Fibroblast of skin of abdomen (primary cell): ENCODE results near the gene ANOS1. TPM values are rescaled to one million over a fixed set of nuclear protein-coding genes. Genes with fewer than 3 reads are reported as not detected.

Experiments used
- DNase-seq: peaks from one replicate; pipeline ENCODE4 v3.0.0-alpha.2; 2013
- polyA plus RNA-seq, 2 experiments: library from polyadenylated mRNA; unstranded; fragments of 120-200 nt; gene quantifications; one replicate each; pipeline ENCODE4 v1.2.1, GENCODE V29; 2013; ENCODE audit not compliant: insufficient read length in 2 of 2

ANOS1 gene, protein sequence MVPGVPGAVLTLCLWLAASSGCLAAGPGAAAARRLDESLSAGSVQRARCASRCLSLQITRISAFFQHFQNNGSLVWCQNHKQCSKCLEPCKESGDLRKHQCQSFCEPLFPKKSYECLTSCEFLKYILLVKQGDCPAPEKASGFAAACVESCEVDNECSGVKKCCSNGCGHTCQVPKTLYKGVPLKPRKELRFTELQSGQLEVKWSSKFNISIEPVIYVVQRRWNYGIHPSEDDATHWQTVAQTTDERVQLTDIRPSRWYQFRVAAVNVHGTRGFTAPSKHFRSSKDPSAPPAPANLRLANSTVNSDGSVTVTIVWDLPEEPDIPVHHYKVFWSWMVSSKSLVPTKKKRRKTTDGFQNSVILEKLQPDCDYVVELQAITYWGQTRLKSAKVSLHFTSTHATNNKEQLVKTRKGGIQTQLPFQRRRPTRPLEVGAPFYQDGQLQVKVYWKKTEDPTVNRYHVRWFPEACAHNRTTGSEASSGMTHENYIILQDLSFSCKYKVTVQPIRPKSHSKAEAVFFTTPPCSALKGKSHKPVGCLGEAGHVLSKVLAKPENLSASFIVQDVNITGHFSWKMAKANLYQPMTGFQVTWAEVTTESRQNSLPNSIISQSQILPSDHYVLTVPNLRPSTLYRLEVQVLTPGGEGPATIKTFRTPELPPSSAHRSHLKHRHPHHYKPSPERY
- polyA plus RNA-seq (2013, experiment 1 of 2; ENCODE audit: insufficient read length), result 8.5 TPM
- 8.6 TPM for polyA plus RNA-seq (2013, experiment 2 of 2; ENCODE audit: insufficient read length)

DNA sequence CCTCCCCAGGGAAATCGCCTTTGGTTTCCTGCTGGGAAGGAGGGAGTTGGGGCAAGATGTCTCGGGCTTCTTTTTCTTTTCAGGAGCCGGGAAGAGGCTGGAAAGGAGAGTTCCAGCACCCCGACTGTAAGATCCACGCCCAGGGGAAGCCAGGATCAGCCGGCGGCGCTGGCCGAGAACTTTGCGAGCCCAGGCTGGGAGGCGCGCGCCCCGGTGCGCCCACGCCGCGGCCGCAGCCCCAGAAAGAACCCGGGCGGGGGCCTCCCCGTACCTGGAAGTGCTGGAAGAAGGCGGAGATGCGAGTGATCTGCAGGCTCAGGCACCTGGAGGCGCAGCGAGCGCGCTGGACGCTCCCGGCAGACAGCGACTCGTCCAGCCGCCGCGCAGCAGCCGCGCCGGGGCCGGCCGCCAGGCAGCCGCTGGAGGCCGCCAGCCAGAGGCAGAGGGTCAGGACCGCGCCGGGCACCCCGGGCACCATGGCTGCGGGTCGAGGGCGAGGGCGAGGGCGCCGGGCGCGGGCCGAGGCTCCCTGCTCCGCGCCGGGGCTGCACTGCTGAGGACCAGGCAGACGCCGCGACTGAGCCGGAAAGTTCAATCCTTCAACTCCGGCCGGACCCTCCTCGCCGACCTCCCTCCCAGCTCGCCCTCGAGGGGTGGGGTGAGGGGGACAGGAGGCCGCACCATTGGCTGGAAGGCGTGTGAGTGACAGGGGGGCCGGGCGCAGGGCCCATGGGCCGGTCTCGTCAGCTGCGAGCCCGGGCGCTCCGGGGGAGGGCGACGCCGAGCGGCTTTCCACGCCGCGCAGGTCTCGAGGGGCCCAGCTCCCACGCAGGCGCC lies at the start of gene ANOS1:
TSS of gene ANOS1 (minus strand) at position 579 of the 837 bp plus-strand sequence. CDS start at position 478, 101 bp downstream.
- peak; percentile 29 for DNase-seq

DNA sequence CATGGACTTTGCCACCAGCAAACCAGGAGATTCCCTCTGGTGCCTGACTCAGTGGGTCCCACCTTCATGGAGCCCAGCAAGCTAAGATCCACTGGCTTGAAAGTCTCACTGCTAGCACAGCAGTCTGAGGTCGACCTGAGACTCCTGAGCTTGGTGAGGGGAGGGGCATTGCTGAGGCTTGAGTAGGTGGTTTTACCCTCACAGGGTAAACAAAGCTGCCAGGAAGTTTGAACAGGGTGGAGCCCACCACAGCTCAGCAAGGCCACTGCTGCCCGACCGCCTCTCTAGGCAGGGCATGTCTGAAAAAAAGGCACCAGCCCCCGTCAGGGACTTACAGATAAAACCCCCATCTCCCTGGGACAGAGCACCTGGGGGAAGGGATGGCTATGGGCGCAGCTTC lies 41.2 kb upstream of the ANOS1 start:
- DNase-seq, result no peak

DNA sequence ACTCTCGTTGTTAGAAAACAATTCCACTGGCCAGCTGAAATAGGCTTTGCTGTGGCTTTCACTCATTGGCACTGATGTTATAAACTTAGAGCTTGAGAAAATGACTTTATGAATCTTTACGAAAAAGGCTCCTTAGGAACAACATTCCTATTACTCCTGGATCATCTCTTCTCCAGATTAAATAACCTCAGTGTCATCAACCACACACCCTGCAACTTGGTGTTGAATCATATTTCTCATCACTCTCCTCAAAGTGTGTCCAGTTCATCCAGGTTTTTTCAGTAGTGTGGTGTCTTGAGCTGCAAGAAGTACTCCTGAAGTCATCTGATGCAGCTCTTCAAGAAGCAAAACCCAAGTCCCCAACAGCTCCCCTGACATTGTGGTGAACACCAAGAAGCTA lies 28.1 kb upstream of the ANOS1 start:
- DNase-seq, result peak; percentile 5

DNA sequence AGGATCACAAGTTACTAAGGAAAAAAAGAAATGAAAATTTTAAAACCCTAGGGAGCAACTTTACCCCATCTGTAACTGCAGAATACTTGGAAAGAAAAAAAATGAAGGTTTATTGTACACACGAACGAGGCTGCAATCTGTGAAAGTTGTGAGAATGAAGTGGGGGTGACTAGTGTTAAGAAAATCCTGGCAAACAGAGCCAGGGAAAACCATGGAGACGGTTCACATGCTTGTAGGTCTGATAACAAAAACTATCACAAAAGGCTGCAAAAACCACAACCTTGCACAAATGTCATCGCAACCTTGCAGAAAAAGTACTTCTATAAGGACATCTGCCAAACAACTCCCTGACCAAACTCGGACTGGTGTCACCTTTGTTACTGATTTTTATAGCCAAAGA lies 26.8 kb upstream of the ANOS1 start:
- peak; percentile 24 for DNase-seq

DNA sequence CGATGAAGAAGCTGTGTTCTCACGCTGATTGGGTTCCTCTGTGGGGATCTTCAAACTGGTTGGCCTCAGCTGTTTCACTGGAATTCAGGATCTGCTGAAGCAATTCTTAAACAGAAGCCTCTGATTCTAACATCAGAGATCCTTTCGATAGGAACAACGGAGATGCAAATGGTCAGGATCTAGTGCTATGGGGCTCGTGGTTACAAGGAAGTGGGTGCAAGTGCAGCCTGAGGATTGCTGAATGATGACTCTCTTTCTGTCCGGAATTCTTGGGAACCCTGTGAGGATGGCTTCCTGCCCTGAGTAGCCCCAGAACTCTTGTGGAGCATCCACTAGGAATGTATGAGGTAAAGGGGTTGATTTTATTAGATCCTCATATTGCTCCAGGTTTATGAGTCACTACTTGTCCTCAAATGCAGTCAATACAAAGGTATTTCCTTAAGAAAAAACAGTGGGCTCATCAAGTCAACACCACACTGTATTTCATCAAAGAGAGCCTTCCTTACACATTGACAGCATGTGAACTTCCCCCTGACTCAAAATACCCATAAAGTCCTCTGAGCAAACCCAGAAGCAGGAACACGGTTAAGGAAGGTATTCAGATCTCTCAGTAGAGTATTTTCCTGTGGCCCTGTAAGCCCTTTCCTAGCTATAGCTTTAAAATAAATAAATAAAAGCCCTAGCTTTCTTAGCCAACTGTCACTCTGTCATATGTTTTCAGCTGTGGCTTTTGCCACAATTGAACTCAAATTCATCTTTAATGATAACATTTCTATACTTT lies 25.9 kb upstream of the ANOS1 start:
- DNase-seq, result peak; percentile 56

DNA sequence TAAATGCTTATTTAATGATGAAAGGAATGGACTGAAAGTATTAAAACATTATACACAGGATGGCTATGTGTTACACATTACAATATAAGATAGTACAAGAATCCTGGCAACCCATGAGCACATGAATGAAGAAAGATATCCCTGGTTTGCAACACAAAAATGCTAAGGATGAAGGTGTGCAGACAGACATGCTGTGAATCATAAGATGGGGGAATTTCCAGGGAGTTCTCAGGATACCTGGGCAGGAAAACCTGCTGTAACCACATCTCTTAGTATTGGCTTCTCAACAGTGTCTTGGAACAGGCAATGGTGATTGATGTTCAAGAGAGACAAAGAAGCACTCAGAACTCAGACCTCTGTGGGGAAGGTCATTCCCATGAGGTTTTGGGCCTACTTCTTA lies 23.9 kb upstream of the ANOS1 start:
- DNase-seq, result no peak

DNA sequence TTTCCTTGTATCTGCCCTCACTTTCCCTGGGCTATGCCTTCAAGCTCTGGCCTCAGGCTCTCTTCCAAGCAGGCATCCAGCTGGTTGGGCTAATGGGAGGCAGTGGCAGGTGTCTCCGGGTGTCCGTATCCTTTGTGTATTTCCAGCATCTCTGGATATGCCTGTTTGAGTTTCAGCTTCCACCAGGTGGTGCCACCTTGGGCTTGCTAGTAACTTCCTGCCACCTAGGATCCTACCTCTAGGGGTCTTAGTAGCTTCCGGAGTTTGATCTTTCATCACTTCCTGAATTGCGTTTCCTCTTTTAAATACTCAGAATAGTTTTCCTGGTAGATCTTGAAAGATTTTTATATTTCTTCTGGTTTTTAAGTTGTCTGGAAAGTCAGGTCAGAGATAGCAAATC lies 23.2 kb upstream of the ANOS1 start:
- no peak for DNase-seq

DNA sequence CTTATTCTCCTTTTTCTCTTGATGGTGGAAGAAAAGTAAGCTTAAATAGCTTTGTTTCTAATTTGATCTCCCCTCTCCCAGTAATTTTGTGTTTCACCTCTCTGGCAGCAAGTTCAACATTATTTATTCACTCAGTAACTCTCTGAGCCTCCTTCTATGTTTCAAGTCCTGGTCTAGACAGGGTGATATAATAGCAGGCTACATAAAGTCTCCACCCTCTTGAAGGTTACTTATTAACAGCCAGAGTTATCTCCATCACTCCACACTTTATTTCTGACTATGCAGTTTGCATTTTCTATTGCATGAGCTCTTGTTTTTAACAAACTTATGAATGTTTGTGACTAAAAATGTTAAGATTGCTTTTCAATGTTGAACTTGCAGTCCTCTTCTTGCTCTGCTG lies 17.8 kb upstream of the ANOS1 start:
- no peak for DNase-seq

DNA sequence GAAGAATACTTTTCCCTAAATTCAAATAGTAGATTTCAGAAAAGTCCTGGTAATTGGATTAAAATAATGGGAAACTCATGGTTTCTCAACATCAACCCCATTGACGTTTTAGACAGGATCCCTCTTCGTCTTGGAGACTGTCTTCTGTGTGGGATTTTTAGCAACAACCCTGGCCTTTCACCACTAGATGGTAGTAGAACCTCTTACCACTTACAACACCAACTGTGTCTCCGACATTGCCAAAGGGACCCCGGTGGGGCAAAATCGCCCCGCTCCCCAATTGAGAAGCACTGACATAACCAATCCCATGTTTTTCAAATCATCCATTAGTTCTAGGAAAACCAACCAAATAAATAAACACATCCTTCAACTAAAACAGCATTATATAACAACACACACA lies 16.9 kb upstream of the ANOS1 start:
- peak; percentile 31 for DNase-seq

DNA sequence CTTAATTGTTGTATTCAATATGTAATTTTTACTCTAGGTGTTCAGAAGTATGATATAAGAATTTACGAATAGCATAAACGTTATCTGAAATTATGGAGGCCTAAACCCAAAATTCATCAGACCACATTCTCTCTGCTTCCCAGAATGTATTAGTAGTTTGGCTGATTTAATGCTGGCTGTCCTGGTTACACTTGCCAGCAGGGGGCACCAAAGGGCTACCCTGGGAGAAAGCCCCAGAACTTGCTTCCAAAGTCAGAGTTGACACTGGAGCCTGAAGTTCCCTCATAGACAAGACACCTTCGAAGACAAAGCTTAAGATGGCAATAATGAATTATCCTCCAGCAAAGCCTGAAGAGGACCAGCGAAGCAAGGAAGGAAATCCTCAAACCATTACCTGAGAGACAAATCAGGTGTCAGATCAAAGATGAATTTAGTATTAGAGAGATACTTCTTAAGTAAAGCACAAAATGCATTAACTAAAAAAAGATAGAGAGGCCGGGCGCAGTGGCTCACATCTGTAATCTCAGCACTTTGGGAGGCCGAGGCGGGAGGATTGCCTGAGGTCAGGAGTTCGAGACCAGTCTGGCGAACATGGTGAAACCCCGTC lies 11.3 kb upstream of the ANOS1 start:
- DNase-seq, result peak; percentile 18

DNA sequence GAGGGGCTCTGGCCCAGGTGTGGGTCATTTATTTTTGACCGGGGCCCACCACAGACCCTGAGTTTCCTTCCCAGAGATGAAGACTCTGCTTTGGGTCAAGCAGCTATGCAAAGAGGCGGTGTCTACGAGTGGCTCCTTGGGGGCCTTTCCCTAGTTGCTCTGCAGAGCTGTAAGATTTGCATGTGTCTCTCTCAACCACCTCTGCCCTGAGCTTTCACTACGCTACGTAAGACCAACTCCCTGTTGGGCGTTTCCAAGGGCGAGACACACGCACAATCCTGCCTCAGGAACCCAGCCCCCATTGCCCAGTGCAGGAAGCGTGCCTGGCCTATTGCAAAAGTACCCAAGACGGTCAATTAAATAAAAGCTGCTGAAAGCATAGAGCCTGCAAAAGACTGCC lies 10.0 kb upstream of the ANOS1 start:
- DNase-seq, result no peak

DNA sequence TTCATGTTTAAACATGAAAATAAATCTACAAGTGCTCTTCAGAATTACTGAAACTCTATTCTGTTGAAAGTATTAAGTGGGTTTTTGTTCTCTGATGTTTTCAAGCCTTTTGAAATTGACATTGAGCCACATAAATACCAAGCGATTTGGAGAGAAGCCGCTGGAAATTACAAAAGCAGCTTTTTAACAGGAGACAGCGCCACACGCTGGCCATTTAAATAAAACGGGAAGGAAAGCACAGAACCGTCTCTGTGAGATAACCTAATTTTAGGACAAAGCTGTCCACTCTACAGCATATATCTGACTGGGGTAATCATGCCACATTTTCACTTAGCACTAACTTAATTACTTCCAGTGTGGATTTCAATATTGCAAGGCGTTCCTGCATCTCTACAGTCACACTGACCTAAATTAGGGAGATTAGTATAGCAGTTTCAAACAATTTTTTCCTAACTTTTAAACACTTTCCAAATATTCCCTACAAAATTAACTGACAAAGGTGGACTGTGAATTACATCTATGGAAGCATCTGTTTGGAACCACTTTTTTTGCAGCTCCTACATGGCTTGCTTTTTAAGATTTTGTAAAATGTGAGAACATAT lies 6.8 kb upstream of the ANOS1 start:
- peak; percentile 31 for DNase-seq

DNA sequence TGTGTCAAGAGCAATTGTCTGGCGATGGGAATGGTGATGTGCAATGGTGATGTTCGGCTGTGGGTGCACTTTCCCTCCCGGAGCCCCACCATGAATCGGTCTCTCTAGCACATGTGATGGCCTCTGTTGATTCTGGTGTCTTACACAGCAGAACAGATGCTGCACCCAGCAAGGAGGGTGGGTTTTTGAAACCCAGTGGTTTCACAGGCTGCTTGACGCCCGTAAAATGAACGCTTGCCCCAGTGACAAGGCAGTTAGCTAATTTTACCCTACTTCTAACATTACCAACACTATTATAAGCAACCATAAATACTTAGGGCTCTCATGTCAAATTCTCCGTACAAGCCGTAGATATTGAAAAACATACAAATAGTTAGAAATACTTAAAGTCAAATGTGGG lies 5.9 kb upstream of the ANOS1 start:
- DNase-seq, result no peak

DNA sequence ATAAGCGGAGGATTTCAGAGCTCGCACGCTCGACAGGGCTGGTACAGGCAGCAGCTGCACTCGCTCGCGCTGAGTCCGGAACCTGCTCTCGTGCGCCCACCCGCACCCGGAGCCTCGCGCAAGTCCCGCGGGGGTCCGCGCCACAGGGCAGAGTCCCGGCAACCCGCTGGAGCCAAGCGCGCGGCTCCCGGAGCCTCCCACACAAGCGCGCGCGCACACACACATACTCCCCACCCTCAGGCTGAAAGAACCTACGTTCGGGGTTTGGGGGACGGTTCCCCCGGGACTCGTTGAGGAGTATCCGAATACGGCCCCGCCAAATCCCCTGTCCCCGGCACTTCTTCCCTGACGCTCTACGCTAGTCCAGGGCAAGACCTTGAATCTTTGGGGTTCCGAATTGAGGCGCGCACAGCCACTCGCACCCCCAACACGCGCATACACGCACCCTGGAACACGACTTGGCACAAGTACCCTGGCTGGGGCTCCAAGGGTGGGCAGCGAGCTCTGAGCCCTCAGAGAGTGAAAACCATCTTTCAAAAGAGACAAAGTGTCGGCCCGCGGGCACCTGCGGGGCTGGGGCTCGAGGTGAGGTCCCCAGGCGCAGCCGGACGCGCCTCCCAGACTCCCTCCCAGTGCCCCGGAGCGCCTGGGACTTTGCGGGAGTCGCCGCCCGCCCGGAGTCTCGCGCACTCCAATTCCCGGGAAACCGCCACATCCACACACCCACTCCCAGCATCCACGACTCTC lies 952 bp downstream of the ANOS1 start:
- no peak for DNase-seq

DNA sequence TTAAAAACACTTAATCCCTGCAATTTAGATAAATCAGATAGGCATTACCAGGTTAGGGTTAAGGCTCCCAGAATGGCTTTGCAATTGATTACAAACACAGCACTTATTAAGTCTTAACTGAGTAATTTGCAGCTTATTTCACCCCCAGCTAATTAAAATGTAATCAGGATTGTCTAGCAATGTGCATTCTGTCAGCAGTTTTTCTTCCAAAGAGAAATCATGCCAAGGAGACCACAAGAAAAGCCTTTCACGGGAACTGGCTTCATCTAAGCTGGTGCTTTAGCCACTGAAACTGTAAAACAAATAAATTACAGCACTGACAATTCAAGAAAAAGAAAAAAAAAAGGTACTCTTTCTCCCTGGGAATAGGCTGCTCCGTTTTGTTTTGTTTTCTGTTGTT lies 2.1 kb downstream of the ANOS1 start:
- DNase-seq, result no peak

DNA sequence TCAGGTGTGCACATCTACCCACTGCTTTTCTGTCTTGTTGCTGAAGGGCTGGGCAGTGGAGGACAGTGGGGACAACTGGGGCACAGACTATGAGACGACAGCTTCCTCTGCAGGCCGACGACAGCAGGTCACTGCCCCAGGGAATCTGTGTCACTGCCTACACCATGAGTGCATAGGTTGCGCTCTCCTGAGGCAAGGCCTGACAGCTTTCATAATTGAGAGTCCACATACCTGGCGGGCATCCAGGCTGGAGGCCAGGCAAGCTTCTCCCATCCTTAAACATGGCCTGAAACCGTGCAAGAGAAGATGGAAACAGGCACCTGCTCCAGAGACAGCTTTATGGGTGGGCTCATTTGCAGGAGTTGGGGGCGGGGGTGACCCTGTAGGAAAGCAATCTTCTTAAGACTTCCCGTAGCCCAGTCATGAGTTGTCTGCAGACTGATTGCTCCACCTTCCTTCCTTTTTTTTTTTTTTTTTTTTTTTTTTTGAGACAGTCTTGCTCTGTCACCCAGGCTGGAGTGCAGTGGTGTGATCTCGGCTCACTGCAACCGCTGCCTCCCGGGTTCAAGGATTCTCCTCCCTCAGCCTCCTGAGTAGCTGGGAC lies 2.9 kb downstream of the ANOS1 start:
- no peak for DNase-seq

DNA sequence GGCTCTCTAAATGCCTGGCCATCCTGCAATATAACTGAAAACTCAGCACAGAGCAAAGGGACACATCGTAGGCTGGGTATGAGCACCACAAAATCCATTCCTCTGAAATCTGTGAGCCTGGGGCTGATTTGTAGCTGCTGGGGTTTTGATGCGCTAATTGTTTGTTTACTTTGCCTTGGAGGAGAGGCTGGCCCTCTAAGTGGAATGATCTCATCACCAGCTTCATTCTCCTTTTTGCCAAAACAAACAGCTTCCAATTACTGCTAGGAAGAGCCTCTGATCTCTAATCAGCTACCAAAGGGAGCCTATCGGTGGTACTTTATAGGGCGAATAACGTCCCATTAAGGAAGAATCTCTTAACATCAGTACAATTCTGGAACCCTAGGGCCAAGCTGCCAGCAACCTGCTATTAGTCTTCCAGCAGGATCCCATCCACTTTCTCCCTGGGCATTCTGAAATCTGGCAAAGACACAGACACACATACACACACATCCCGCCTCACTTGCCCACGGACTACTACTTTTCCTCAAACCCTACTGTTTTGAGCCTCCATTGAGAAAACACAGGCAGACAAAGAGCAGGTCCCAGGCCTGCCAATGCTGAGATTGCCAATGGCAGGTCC lies 5.8 kb downstream of the ANOS1 start:
- no peak for DNase-seq

DNA sequence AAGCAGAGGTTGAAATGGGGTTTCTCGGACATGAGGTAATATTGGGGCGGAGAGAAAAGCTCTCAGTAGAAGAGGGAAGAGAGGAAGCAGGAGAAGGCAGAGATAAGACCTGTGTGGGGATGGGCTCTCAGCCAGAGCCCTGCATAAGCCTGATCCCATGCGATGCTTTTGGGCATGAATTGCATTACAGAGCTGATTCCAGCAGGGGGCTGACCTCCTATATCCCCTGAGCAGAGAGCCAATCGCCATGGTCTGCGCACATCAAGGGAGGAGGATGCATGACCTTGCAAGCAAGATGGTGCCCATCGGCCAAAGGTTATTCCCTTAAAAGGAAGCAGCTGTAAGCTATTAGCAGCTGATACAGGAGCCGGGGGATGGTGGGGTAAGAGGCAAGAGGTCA lies 7.6 kb downstream of the ANOS1 start:
- no peak for DNase-seq

DNA sequence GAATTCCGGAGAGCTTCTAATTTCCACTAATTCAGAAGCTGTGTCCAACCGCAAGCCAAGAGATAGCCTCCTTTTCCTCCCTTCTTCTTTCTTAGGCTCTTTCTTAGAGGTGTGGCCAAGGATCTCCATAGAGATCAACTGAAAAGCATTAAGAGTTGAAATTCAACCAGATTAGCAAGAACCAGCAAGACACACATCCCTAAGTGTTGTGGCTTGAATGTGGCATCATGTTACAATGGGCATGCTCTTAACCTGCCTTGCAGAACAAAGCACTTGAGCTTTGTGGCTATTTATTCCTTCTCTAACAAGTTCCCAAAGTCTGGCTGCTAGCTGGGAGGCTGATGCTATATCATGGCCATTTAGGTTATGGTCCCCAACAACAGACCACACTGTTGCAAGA lies 10.4 kb downstream of the ANOS1 start:
- no peak for DNase-seq

DNA sequence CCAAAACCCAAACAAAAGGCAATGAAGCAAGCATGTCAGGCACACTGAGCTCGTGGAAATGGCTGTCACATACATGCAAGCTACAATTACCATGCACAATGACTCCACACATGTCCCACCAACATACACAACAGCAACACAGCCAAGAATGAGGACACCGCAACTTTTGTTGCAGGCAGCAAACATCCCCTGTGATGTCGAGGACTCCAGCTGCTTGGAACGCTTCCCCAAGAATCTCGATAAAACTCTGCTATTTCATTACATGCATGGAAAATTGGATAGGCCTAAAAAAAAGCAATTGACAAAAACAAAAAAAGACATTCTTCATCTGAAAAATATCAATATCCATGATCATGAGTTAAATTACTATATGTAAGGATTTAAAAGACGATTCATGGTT lies 11.8 kb downstream of the ANOS1 start:
- DNase-seq, result no peak
